Neural progenitor cell (in vitro differentiated cells): ENCODE measurements around the gene SLC25A53. TPM values are rescaled to one million over a fixed set of nuclear protein-coding genes. Genes with fewer than 3 reads are reported as not detected.
A peak's percentile ranks its signal among the peaks of the same experiment; 100 is the strongest.
"Not testable (repeated sequence)": the region's sequence is repeated elsewhere in the genome, so short reads cannot be mapped to it uniquely, and the experiment has no call there.

Experiments used
- DNase-seq: peaks from one replicate; pipeline ENCODE4 v3.0.0-alpha.2; 2016; ENCODE audit warnings: low spot score
- H2AFZ ChIP-seq: fragments of 200-600 bp; sonication (generic); replicated peaks from 2 replicates; pipeline ENCODE4 v1.6.1; 2016; ENCODE audit warnings: antibody characterized with exemption
- H3F3A ChIP-seq: fragments of 200-600 bp; sonication (generic); 2 replicates; pipeline ENCODE4 v1.6.1; 2016; ENCODE audit warnings: antibody characterized with exemption, low read depth
- H3K27ac ChIP-seq: fragments of 200-600 bp; sonication (generic); 2 replicates; pipeline ENCODE4 v1.5.1; 2016; ENCODE audit warnings: mild to moderate bottlenecking
- H3K27me3 ChIP-seq: fragments of 200-600 bp; sonication (generic); 2 replicates; pipeline ENCODE4 v1.6.1; 2016; ENCODE audit warnings: mild to moderate bottlenecking, moderate library complexity
- H3K36me3 ChIP-seq: fragments of 200-600 bp; sonication (generic); 2 replicates; pipeline ENCODE4 v1.5.1; 2016
- H3K4me1 ChIP-seq: fragments of 200-600 bp; sonication (generic); 2 replicates; pipeline ENCODE4 v1.6.1; 2016; ENCODE audit warnings: mixed run types
- H3K4me2 ChIP-seq: fragments of 200-600 bp; sonication (generic); 2 replicates; pipeline ENCODE4 v1.6.1; 2016
- H3K4me3 ChIP-seq: fragments of 200-600 bp; sonication (generic); 2 replicates; pipeline ENCODE4 v1.5.1; 2016
- H3K79me2 ChIP-seq: fragments of 200-600 bp; sonication (generic); 2 replicates; pipeline ENCODE4 v1.6.1; 2016; ENCODE audit warnings: low read depth
- H3K9ac ChIP-seq: fragments of 200-600 bp; sonication (generic); 2 replicates; pipeline ENCODE4 v1.6.1; 2016
- H3K9me3 ChIP-seq: fragments of 200-600 bp; sonication (generic); 2 replicates; pipeline ENCODE4 v1.5.1; 2016; ENCODE audit warnings: low read depth
- H4K20me1 ChIP-seq: fragments of 200-600 bp; sonication (generic); 2 replicates; pipeline ENCODE4 v1.6.1; 2016; ENCODE audit warnings: low read depth
- H3K27ac Mint-ChIP-seq: 3 replicates; pipeline ENCODE4 v1.8.0; 2021; ENCODE audit warnings: mixed read lengths
- H3K27me3 Mint-ChIP-seq: 2 replicates; pipeline ENCODE4 v1.8.0; 2022; ENCODE audit warnings: low read depth, mild to moderate bottlenecking, inconsistent platforms, moderate library complexity, mixed read lengths; ENCODE audit not compliant: insufficient read depth
- H3K36me3 Mint-ChIP-seq: 3 replicates; pipeline ENCODE4 v1.8.0; 2021; ENCODE audit warnings: mixed read lengths
- H3K4me1 Mint-ChIP-seq: 3 replicates; pipeline ENCODE4 v1.8.0; 2021; ENCODE audit warnings: mixed read lengths
- H3K4me3 Mint-ChIP-seq: 3 replicates; pipeline ENCODE4 v1.8.0; 2021; ENCODE audit warnings: mild to moderate bottlenecking, moderate library complexity, mixed read lengths
- H3K9me3 Mint-ChIP-seq: 3 replicates; pipeline ENCODE4 v1.8.0; 2020; ENCODE audit warnings: mixed read lengths
- EZH2 ChIP-seq: fragments of 200-600 bp; sonication (generic); IDR thresholded peaks from 2 replicates; pipeline ENCODE4 v1.6.1; 2017; ENCODE audit warnings: antibody characterized with exemption, mild to moderate bottlenecking, moderate library complexity
- EZH2phosphoT487 ChIP-seq: fragments of 200-600 bp; sonication (generic); IDR thresholded peaks from 2 replicates; pipeline ENCODE4 v1.6.1; 2017; ENCODE audit warnings: antibody characterized with exemption
- total RNA-seq: library from RNA; depleted of rRNA; stranded (reverse); fragments of >200 nt; gene quantifications from 2 replicates; pipeline ENCODE4 v1.2.3, GENCODE V29; 2015; ENCODE audit warnings: low replicate concordance
- TF ChIP-seq, protein P1 (sequence below): fragments of 200-600 bp; sonication (generic); IDR thresholded peaks from 2 replicates; pipeline ENCODE4 v1.5.1; 2017; ENCODE audit warnings: antibody characterized with exemption, mild to moderate bottlenecking

The SLC25A53 gene
- total RNA-seq, 1 donor from 2014 or later = 4.0 TPM

DNA sequence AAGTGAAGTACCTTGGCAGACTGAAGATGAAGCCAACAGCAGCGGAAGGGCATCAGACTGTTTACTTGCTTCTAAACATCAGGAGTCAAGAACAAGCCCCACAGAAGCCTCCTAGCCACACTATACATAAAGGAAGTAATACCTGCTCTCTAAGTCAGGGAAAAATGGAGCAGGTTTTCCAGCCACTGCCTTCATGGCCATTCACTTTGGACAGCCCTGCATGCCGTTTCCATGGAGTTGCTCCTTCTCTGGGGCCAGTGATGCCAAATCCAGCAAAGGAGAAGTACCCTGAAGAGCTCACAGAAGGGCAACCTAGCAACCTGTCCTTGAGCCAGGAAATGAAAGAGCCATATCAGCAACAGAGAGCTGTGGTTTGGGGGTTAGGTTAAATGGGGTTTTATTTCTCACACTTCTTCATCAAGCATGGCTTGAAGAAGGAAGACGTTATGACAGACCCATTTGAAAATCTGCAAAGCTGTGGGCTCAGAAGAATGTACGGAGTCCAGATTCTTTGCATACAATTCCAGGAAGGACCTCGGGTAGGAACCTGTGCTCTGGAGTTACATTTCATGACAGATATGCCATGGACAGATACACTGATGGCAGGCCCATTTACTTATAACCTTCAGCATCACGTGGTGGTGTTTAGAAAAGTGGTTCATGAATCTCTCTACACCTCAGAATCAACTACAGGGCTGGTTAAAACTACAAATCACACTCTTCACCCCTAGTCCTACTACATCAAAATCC, 46.1 kb downstream of the SLC25A53 start:
- H3K9me3 Mint-ChIP-seq, H3K9me3 ChIP-seq, H3K79me2 ChIP-seq, DNase-seq, H3K9ac ChIP-seq, H3K27me3 ChIP-seq, H3K4me3 ChIP-seq, H3K36me3 ChIP-seq, H3K27ac ChIP-seq, H3K27me3 Mint-ChIP-seq, H2AFZ ChIP-seq, H3K36me3 Mint-ChIP-seq, H4K20me1 ChIP-seq: not testable (repeated sequence)
- peaks cover 22% of the 10 kb centered on the region for H3F3A ChIP-seq
- Mint-ChIP-seq H3K4me3 (peak overlapping the region; percentile 58), H3K4me1 (peaks cover 74% of the 10 kb centered on the region), H3K27ac (peak overlapping the region; percentile 63)
- peaks cover 18% of the 10 kb centered on the region for H3K4me1 ChIP-seq
- H3K4me2 ChIP-seq = peak overlapping the region; percentile 82

DNA sequence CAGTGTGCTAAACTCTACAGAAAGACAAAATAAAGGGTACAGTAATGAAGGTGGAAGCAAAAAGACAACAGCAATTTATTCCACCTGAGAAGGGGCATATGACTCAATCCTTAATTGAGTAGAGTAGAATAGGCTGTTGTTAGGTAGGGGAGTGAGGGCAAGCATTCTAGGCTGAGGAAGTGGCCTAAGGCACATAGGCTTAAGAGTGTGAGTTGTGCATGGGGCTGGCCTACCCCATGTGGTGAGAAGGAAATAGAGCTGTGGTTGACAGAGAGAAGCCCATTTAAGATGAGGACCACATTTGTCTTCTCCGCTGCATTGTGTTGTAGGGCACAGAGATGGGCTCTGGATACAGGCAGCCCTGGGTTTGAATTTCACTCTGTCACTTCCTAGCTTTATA, 47.9 kb downstream of the SLC25A53 start:
- peaks cover 2% of the 10 kb centered on the region for H3K36me3 Mint-ChIP-seq
- Histone ChIP-seq H3K27ac (no peak overlapping the region), H3F3A (peaks cover 14% of the 10 kb centered on the region), H3K27me3 (no peaks in the 10 kb centered on the region), H3K4me1 (peaks cover 14% of the 10 kb centered on the region), H3K9me3 (no peaks in the 10 kb centered on the region), H3K9ac (no peak overlapping the region), H3K4me2 (no peak overlapping the region), H4K20me1 (peaks cover 6% of the 10 kb centered on the region), H3K36me3 (no peaks in the 10 kb centered on the region), H2AFZ (no peak overlapping the region), H3K4me3 (no peak overlapping the region), H3K79me2 (no peaks in the 10 kb centered on the region)
- peaks cover 3% of the 10 kb centered on the region for H3K27me3 Mint-ChIP-seq
- no peak overlapping the region for H3K4me3 Mint-ChIP-seq
- no peaks in the 10 kb centered on the region for H3K9me3 Mint-ChIP-seq
- DNase-seq = no peak
- H3K27ac Mint-ChIP-seq = no peak overlapping the region
- TF ChIP-seq, protein P1, sequence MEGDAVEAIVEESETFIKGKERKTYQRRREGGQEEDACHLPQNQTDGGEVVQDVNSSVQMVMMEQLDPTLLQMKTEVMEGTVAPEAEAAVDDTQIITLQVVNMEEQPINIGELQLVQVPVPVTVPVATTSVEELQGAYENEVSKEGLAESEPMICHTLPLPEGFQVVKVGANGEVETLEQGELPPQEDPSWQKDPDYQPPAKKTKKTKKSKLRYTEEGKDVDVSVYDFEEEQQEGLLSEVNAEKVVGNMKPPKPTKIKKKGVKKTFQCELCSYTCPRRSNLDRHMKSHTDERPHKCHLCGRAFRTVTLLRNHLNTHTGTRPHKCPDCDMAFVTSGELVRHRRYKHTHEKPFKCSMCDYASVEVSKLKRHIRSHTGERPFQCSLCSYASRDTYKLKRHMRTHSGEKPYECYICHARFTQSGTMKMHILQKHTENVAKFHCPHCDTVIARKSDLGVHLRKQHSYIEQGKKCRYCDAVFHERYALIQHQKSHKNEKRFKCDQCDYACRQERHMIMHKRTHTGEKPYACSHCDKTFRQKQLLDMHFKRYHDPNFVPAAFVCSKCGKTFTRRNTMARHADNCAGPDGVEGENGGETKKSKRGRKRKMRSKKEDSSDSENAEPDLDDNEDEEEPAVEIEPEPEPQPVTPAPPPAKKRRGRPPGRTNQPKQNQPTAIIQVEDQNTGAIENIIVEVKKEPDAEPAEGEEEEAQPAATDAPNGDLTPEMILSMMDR = no peak
- no peak for TF ChIP-seq EZH2phosphoT487
- TF ChIP-seq EZH2 = no peak
- H3K4me1 Mint-ChIP-seq = peaks cover 67% of the 10 kb centered on the region

DNA sequence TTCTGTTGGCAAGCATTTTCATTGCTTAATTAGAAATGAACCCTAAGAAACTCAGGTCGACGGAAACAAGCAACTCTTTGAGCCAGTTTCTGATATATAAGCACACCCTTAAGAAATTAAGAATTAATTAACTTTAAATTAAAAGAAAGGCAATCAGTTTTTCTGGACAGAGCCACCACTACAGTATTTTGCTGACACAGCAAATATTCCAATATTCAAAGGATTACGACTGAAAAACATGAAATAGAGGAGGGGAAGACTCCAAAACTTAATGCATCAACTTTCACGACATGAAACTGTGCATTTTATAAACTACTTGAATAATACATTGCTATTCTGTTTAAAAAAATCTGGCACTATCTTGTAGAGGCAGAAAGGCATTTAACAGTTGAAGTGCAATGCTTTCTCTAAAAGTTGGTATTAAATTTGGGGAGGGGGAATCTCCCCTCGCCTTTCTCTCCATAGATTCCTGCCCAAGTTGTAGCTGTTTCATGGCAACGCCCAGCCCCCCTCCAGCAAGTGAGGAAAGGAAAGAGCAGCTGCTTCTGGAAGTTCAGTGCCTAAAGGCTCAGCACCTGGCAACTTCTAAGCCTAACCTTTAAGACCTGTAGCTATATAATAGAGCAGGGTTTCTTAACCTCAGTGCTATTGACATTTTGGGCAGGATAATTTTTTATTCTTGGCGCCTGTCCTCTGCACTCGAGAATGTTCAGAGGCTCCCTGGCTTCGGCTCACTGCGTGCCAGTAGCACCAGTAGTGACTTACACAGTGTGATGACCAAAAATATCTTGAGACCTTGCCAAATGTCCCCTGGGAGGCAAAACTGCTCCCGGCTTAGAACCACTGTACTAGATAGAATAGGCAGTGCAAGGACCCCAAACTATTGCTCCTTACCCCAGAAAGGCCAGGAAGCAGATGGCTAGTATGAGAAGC, 51.2 kb downstream of the SLC25A53 start:
- peaks cover 42% of the 10 kb centered on the region for H3K4me1 Mint-ChIP-seq
- H3K9me3 Mint-ChIP-seq = no peaks in the 10 kb centered on the region
- no peaks in the 10 kb centered on the region for H3K79me2 ChIP-seq
- H3K9ac ChIP-seq = no peak overlapping the region
- no peaks in the 10 kb centered on the region for H3K27me3 ChIP-seq
- no peak overlapping the region for H3K4me3 ChIP-seq
- H3K27ac ChIP-seq = no peak overlapping the region
- H3F3A ChIP-seq = no peaks in the 10 kb centered on the region
- peaks cover 8% of the 10 kb centered on the region for H3K36me3 Mint-ChIP-seq
- no peak for DNase-seq
- no peaks in the 10 kb centered on the region for H4K20me1 ChIP-seq
- peak overlapping the region; percentile 29 for H3K4me3 Mint-ChIP-seq
- no peak overlapping the region for H3K4me2 ChIP-seq
- H3K27me3 Mint-ChIP-seq = peaks cover 4% of the 10 kb centered on the region
- H3K27ac Mint-ChIP-seq = peak overlapping the region; percentile 87
- peaks cover 9% of the 10 kb centered on the region for H3K4me1 ChIP-seq
- no peak overlapping the region for H2AFZ ChIP-seq
- H3K36me3 ChIP-seq = no peaks in the 10 kb centered on the region
- H3K9me3 ChIP-seq = no peaks in the 10 kb centered on the region
- TF ChIP-seq, protein P1 = no peak
- no peak for TF ChIP-seq EZH2
